Osteoblast (primary cell): ENCODE data around the gene NKAPD1. TPM values are rescaled to one million over a fixed set of nuclear protein-coding genes. Genes with fewer than 3 reads are reported as not detected.
"Not testable (repeated sequence)": the region's sequence is repeated elsewhere in the genome, so short reads cannot be mapped to it uniquely, and the experiment has no call there.

Experiments
- DNase-seq: peaks from one replicate; pipeline ENCODE4 v3.0.0; 2011; ENCODE audit warnings: low spot score, mixed read lengths; ENCODE audit not compliant: insufficient read length; ENCODE audit errors: missing footprints
- H2AFZ ChIP-seq: 2 replicates; pipeline ENCODE4 v1.6.0; 2011; ENCODE audit warnings: mild to moderate bottlenecking, low read length
- H3K27ac ChIP-seq: 2 replicates; pipeline ENCODE4 v1.5.1; 2011; ENCODE audit warnings: mild to moderate bottlenecking, low read depth, low read length, moderate library complexity
- H3K27me3 ChIP-seq: 2 replicates; pipeline ENCODE4 v1.6.0; 2012; ENCODE audit warnings: mild to moderate bottlenecking, control low read depth, inconsistent platforms, low read length, moderate library complexity; ENCODE audit not compliant: insufficient read depth
- H3K36me3 ChIP-seq: 2 replicates; pipeline ENCODE4 v1.5.1; 2011; ENCODE audit warnings: mild to moderate bottlenecking, low read length, control low read depth, moderate library complexity; ENCODE audit not compliant: insufficient read depth
- H3K4me1 ChIP-seq: 2 replicates; pipeline ENCODE4 v1.5.1; 2011; ENCODE audit warnings: mild to moderate bottlenecking, low read length, control low read depth, moderate library complexity; ENCODE audit not compliant: insufficient read depth
- H3K4me2 ChIP-seq: 2 replicates; pipeline ENCODE4 v1.6.0; 2011; ENCODE audit warnings: mild to moderate bottlenecking, low read length; ENCODE audit not compliant: insufficient read depth
- H3K4me3 ChIP-seq: fragments of 200-600 bp; sonication (generic); 3 replicates; pipeline ENCODE4 v1.5.1; 2012; ENCODE audit warnings: mild to moderate bottlenecking, low read length, inconsistent platforms; ENCODE audit not compliant: insufficient read depth
- H3K79me2 ChIP-seq: 2 replicates; pipeline ENCODE4 v1.6.0; 2012; ENCODE audit warnings: mild to moderate bottlenecking, low read length, control low read depth, inconsistent platforms; ENCODE audit not compliant: insufficient read depth
- H3K9me3 ChIP-seq: 2 replicates; pipeline ENCODE4 v1.5.1; 2011; ENCODE audit warnings: low read depth, low read length, control low read depth
- H4K20me1 ChIP-seq: 2 replicates; pipeline ENCODE4 v1.6.0; 2012; ENCODE audit warnings: mild to moderate bottlenecking, low read length, control low read depth; ENCODE audit not compliant: insufficient read depth
- total RNA-seq: library from RNA; depleted of rRNA; stranded (reverse); fragments of >200 nt; gene quantifications from 2 replicates; pipeline ENCODE4 v1.2.3, GENCODE V29; 2012
- TF ChIP-seq, protein P1 (sequence below): IDR thresholded peaks from 2 replicates; pipeline ENCODE4 v1.5.1; 2011; ENCODE audit warnings: mild to moderate bottlenecking, low read depth, low read length, moderate library complexity; ENCODE audit errors: extremely low read depth

NKAPD1 gene
- total RNA-seq, 1 donor: 37.6 TPM

GRCh38 chr11:112042961-112043304 is 31.2 kb upstream of the NKAPD1 start:
- peak overlapping the region; percentile 28 for H3K4me2 ChIP-seq
- H3K79me2 ChIP-seq: peaks cover 3% of the 10 kb centered on the region
- DNase-seq: no peak
- H3K9me3 ChIP-seq: no peaks in the 10 kb centered on the region
- peaks cover 14% of the 10 kb centered on the region for H3K4me1 ChIP-seq
- peak overlapping the region; percentile 52 for H3K27ac ChIP-seq
- H4K20me1 ChIP-seq: peaks cover 3% of the 10 kb centered on the region
- H3K4me3 ChIP-seq: no peak overlapping the region
- H3K36me3 ChIP-seq: peaks cover 35% of the 10 kb centered on the region
- no peak overlapping the region for H2AFZ ChIP-seq
- H3K27me3 ChIP-seq: no peaks in the 10 kb centered on the region
- TF ChIP-seq, protein P1, sequence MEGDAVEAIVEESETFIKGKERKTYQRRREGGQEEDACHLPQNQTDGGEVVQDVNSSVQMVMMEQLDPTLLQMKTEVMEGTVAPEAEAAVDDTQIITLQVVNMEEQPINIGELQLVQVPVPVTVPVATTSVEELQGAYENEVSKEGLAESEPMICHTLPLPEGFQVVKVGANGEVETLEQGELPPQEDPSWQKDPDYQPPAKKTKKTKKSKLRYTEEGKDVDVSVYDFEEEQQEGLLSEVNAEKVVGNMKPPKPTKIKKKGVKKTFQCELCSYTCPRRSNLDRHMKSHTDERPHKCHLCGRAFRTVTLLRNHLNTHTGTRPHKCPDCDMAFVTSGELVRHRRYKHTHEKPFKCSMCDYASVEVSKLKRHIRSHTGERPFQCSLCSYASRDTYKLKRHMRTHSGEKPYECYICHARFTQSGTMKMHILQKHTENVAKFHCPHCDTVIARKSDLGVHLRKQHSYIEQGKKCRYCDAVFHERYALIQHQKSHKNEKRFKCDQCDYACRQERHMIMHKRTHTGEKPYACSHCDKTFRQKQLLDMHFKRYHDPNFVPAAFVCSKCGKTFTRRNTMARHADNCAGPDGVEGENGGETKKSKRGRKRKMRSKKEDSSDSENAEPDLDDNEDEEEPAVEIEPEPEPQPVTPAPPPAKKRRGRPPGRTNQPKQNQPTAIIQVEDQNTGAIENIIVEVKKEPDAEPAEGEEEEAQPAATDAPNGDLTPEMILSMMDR: no peak

GRCh38 chr11:112044961-112045360 is 29.1 kb upstream of the NKAPD1 start:
- TF ChIP-seq, protein P1: no peak
- H2AFZ ChIP-seq: no peak overlapping the region
- H4K20me1 ChIP-seq: peaks cover 3% of the 10 kb centered on the region
- H3K79me2 ChIP-seq: peaks cover 12% of the 10 kb centered on the region
- H3K4me1 ChIP-seq: peaks cover 22% of the 10 kb centered on the region
- H3K27me3 ChIP-seq: no peaks in the 10 kb centered on the region
- H3K4me2 ChIP-seq: no peak overlapping the region
- DNase-seq: no peak
- H3K9me3 ChIP-seq: no peaks in the 10 kb centered on the region
- no peak overlapping the region for H3K27ac ChIP-seq
- no peak overlapping the region for H3K4me3 ChIP-seq
- peaks cover 23% of the 10 kb centered on the region for H3K36me3 ChIP-seq

GRCh38 chr11:112046647-112047046 is 27.5 kb upstream of the NKAPD1 start:
- Histone ChIP-seq H3K36me3 (peaks cover 29% of the 10 kb centered on the region), H3K4me1 (peaks cover 22% of the 10 kb centered on the region), H3K79me2 (peaks cover 17% of the 10 kb centered on the region)
- not testable (repeated sequence) for H3K27me3 ChIP-seq, H3K4me3 ChIP-seq, H4K20me1 ChIP-seq, H3K27ac ChIP-seq, DNase-seq, H2AFZ ChIP-seq, H3K4me2 ChIP-seq, H3K9me3 ChIP-seq

DNA sequence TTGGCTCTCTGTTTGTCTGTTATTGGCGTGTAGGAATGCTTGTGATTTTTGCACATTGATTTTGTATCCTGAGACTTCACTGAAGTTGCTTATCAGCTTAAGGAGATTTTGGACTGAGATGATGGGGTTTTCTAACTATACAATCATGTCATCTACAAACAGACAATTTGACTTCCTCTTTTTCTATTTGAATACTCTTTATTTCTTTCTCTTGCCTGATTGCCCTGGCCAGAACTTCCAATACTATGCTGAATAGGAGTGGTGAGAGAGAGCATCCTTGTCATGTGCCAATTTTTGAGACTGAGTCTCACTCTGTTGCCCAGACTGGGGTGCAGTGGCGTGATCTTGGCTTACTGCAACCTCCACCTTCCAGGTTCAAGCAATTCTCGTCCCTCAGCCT is 25.8 kb upstream of the NKAPD1 start:
- Histone ChIP-seq H3K4me2 (peak overlapping the region; percentile 51), H3K79me2 (peaks cover 14% of the 10 kb centered on the region), H3K36me3 (peaks cover 40% of the 10 kb centered on the region)
- H4K20me1 ChIP-seq, H3K4me1 ChIP-seq, H3K4me3 ChIP-seq, H3K27ac ChIP-seq, H2AFZ ChIP-seq, DNase-seq, H3K27me3 ChIP-seq, H3K9me3 ChIP-seq: not testable (repeated sequence)

- peaks cover 39% of the 10 kb centered on the region for H3K36me3 ChIP-seq
- H3K79me2 ChIP-seq: peaks cover 13% of the 10 kb centered on the region
- no peak overlapping the region for H2AFZ ChIP-seq
- no peak overlapping the region for H3K4me3 ChIP-seq
- H3K27ac ChIP-seq: no peak overlapping the region
- TF ChIP-seq, protein P1: no peak
- no peaks in the 10 kb centered on the region for H4K20me1 ChIP-seq
- no peaks in the 10 kb centered on the region for H3K9me3 ChIP-seq
- H3K4me2 ChIP-seq: no peak overlapping the region
- peaks cover 8% of the 10 kb centered on the region for H3K4me1 ChIP-seq
- no peak for DNase-seq
- no peaks in the 10 kb centered on the region for H3K27me3 ChIP-seq
These were observed 24.3 kb upstream of the NKAPD1 start for GRCh38 chr11:112049777-112050176.
